SW 1271 (cell line): ENCODE results near the gene TADA1.
A peak's percentile ranks its signal among the peaks of the same experiment; 100 is the strongest.
"Not testable (repeated sequence)": the region's sequence is repeated elsewhere in the genome, so short reads cannot be mapped to it uniquely, and the experiment has no call there.

Experiments used
- DNase-seq, 2 experiments: peaks; one replicate each; lab custom pipeline; 2025; lab: John Stamatoyannopoulos, UW

Gene TADA1

GRCh38 chr1:166843769-166844596 is 32.1 kb downstream of the TADA1 start:
- DNase-seq, result no peak

GRCh38 chr1:166843322-166843721 is 32.7 kb downstream of the TADA1 start:
- no peak for DNase-seq

- no peak for DNase-seq
Measured at GRCh38 chr1:166840309-166841274, 35.5 kb downstream of the TADA1 start.

- DNase-seq, result peak in 1 of 2 experiments; percentile 2
Measured at GRCh38 chr1:166839600-166840308, 36.3 kb downstream of the TADA1 start.

- DNase-seq, result peak; percentile 55 to 77
Measured at GRCh38 chr1:166838766-166839599, 37.1 kb downstream of the TADA1 start, which contains the start of gene POGK. Gene POGK, plus strand, starts transcription at chr1:166839475. Its CDS starts 1,482 bp downstream, at chr1:166840957.

GRCh38 chr1:166836733-166837132 is 39.3 kb downstream of the TADA1 start:
- no peak for DNase-seq

- not testable (repeated sequence) for DNase-seq
Measured at GRCh38 chr1:166829762-166830161, 46.3 kb downstream of the TADA1 start.

- no peak for DNase-seq
Measured at GRCh38 chr1:166827426-166827825, 48.6 kb downstream of the TADA1 start.

- no peak for DNase-seq
Measured at GRCh38 chr1:166822385-166822784, 53.7 kb downstream of the TADA1 start.

- no peak for DNase-seq
Measured at GRCh38 chr1:166819974-166820373, 56.1 kb downstream of the TADA1 start.

GRCh38 chr1:166814611-166815010 is 61.5 kb downstream of the TADA1 start:
- no peak for DNase-seq

- no peak for DNase-seq
Measured at GRCh38 chr1:166813508-166814223, 62.4 kb downstream of the TADA1 start.

GRCh38 chr1:166811691-166812090 is 64.4 kb downstream of the TADA1 start:
- no peak for DNase-seq

- DNase-seq, result no peak
Measured at GRCh38 chr1:166808952-166809351, 67.1 kb downstream of the TADA1 start.
